PC-9 (cell line): ENCODE measurements around the gene AAR2. TPM values are rescaled to one million over a fixed set of nuclear protein-coding genes. Genes with fewer than 3 reads are reported as not detected.

Experiments
- BruUV-seq: library from RNA; stranded (reverse); fragments of 400-500 nt; replicated peaks from 2 replicates; lab custom pipeline; 2021; lab: Mats Ljungman, UMichigan
- CTCF ChIA-PET: fragments of 300-600 bp; sonication (Branson Sonifier 250); formaldehyde crosslinking; loops from one replicate; lab custom pipeline; 2022; ENCODE audit warnings: antibody characterized with exemption; lab: Charles Lee
- POLR2A ChIA-PET: fragments of 300-600 bp; sonication (Branson Sonifier 250); formaldehyde crosslinking; loops from one replicate; lab custom pipeline; 2022; ENCODE audit warnings: antibody characterized with exemption; ENCODE audit not compliant: unreplicated experiment; lab: Charles Lee
- DNase-seq, 2 experiments: peaks; one replicate each; pipeline versions ENCODE4 v3.0.0 to v3.0.0-alpha.2; 2015 to 2022; ENCODE audit warnings: mixed read lengths in 1 of 2
- H2AFZ ChIP-seq: fragments of 200-600 bp; sonication (generic); 2 replicates; pipeline ENCODE4 v1.8.1; 2017; ENCODE audit warnings: antibody characterized with exemption
- H3F3A ChIP-seq: fragments of 200-600 bp; sonication (generic); 2 replicates; pipeline ENCODE4 v1.8.1; 2017; ENCODE audit warnings: antibody characterized with exemption, mild to moderate bottlenecking, low read depth; ENCODE audit not compliant: insufficient read depth
- H3K27ac ChIP-seq: fragments of 200-600 bp; sonication (generic); 2 replicates; pipeline ENCODE4 v1.6.1; 2016; ENCODE audit warnings: mixed run types
- H3K27me3 ChIP-seq: fragments of 200-600 bp; sonication (generic); 2 replicates; pipeline ENCODE4 v1.6.1; 2016; ENCODE audit warnings: low read depth, mixed run types; ENCODE audit not compliant: insufficient read depth
- H3K36me3 ChIP-seq: fragments of 200-600 bp; sonication (generic); 2 replicates; pipeline ENCODE4 v1.6.1; 2016; ENCODE audit warnings: low read depth, mixed run types
- H3K4me1 ChIP-seq: fragments of 200-600 bp; sonication (generic); replicated peaks from 2 replicates; pipeline ENCODE4 v1.6.1; 2016; ENCODE audit warnings: mixed run types; ENCODE audit not compliant: insufficient read depth
- H3K4me2 ChIP-seq: fragments of 200-600 bp; sonication (generic); 2 replicates; pipeline ENCODE4 v1.6.1; 2017; ENCODE audit warnings: mixed run types
- H3K4me3 ChIP-seq: fragments of 200-600 bp; sonication (generic); 2 replicates; pipeline ENCODE4 v1.6.1; 2016; ENCODE audit warnings: mixed run types
- H3K79me2 ChIP-seq: fragments of 200-600 bp; sonication (generic); 2 replicates; pipeline ENCODE4 v1.6.1; 2017; ENCODE audit warnings: low read depth, mixed run types
- H3K9me2 ChIP-seq: fragments of 200-600 bp; sonication (generic); 2 replicates; pipeline ENCODE4 v1.8.1; 2017; ENCODE audit warnings: mild to moderate bottlenecking; ENCODE audit not compliant: insufficient read depth
- H3K9me3 ChIP-seq: fragments of 200-600 bp; sonication (generic); 2 replicates; pipeline ENCODE4 v1.8.1; 2016; ENCODE audit warnings: low read depth; ENCODE audit not compliant: insufficient read depth
- H4K20me1 ChIP-seq: fragments of 200-600 bp; sonication (generic); 2 replicates; pipeline ENCODE4 v1.8.1; 2017; ENCODE audit not compliant: insufficient read depth
- EZH2 ChIP-seq: fragments of 200-600 bp; sonication (generic); IDR thresholded peaks from 2 replicates; pipeline ENCODE4 v1.8.0; 2017; ENCODE audit warnings: antibody characterized with exemption, low read depth
- intact Hi-C: fragments of 100-400 bp; cut with micrococcal nuclease; formaldehyde crosslinking; loops from one replicate; pipeline ENCODE4 v1.10.0; 2022; ENCODE audit not compliant: unreplicated experiment
- total RNA-seq: library from RNA; stranded (reverse); gene quantifications from 2 replicates; pipeline ENCODE4 v1.2.3, GENCODE V29; 2021
- TF ChIP-seq, protein P1 (sequence below): fragments of 200-600 bp; sonication (generic); conservative IDR thresholded peaks from 2 replicates; pipeline ENCODE4 v1.6.1; 2017; ENCODE audit warnings: mixed run types, antibody characterized with exemption, mild to moderate bottlenecking, moderate library complexity

AAR2 gene
- total RNA-seq, 1 experiment from 2014 or later = 25.7 TPM

DNA sequence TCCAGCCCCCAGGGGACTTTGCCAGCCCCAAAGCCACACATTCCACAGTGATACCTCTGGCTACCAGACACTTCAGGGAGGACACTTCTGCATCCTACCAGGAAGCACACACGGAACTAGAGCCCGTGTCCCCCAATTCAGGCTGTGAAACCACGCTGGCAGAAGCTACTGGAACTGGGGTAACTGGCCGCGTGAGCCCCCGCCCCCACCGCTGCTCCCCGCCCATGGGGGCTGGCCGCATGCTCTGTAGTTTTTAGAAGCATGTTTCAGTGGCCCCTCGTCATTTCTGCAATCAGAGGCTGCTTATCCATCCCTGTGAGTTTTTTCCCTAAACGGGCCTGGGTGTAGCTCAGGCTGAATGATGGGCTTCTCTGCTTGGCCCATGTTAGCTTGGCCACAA is 28.7 kb upstream of the AAR2 start:
- Histone ChIP-seq H3K4me1 (no peaks in the 10 kb centered on the region), H3K9me2 (no peaks in the 10 kb centered on the region), H3K4me2 (no peak overlapping the region), H3K27ac (no peak overlapping the region), H2AFZ (no peak overlapping the region), H3K4me3 (no peak overlapping the region), H4K20me1 (no peaks in the 10 kb centered on the region), H3K36me3 (no peaks in the 10 kb centered on the region), H3K9me3 (no peaks in the 10 kb centered on the region), H3F3A (no peaks in the 10 kb centered on the region; the same call in 1 of the 2 replicates), H3K27me3 (no peaks in the 10 kb centered on the region), H3K79me2 (no peaks in the 10 kb centered on the region)
- TF ChIP-seq, protein P1, sequence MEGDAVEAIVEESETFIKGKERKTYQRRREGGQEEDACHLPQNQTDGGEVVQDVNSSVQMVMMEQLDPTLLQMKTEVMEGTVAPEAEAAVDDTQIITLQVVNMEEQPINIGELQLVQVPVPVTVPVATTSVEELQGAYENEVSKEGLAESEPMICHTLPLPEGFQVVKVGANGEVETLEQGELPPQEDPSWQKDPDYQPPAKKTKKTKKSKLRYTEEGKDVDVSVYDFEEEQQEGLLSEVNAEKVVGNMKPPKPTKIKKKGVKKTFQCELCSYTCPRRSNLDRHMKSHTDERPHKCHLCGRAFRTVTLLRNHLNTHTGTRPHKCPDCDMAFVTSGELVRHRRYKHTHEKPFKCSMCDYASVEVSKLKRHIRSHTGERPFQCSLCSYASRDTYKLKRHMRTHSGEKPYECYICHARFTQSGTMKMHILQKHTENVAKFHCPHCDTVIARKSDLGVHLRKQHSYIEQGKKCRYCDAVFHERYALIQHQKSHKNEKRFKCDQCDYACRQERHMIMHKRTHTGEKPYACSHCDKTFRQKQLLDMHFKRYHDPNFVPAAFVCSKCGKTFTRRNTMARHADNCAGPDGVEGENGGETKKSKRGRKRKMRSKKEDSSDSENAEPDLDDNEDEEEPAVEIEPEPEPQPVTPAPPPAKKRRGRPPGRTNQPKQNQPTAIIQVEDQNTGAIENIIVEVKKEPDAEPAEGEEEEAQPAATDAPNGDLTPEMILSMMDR = no peak
- no peak for TF ChIP-seq EZH2
- BruUV-seq = no TSS peak
- DNase-seq = no peak
- CTCF ChIA-PET = no interaction called here
- intact Hi-C loops = no loop called here
- POLR2A ChIA-PET = no interaction called here

DNA sequence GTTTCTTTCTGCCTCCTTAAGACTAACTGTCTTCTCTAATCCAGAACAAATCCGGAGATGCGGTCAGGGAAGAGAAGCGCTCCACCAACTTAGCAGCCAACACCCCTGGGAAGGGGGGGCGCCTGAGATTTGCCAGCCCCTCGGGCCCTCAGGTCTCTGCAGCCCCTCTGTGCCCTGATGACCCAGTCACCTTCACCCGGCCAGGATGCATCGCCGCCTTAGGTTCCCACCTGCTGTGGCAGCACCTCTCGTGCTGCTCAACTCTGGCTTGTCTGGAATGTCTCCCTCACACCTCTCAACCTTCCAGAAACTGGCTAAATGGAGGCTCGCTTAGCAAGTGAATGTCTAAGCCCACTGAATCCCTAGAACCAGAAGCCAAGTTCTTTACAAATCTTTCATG is 28.0 kb upstream of the AAR2 start:
- POLR2A ChIA-PET = no interaction called here

DNA sequence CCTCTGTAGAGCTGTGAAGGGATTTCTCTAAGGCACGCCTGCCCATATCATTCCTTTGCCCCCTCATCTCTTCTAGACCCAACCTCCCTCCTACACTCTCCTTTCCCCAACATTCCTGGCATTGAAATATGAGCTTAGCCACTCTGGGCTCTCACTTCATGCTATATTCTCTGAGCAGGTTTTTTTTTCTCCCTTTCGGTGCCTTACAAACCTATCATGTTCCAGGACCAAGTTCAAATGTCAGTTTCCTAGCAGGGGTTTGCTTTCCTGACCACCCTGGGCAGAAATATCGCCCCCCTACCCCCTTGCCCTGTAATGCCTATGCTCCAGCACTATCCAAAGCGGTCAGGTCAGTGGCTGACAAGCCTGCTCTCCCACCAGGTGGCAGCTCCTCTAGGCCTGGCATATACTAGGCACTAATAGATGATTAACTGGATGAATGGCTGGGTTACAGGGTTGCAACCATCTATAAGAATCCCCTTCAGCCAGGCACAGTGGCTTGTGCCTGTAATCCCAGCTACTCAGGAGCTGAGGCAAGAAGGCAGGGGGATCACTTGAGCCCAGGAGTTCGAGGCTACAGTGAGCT is 25.7 kb upstream of the AAR2 start:
- ChIA-PET POLR2A (no interaction called here), CTCF (no interaction called here)
- Histone ChIP-seq H3F3A (no peaks in the 10 kb centered on the region; the same call in 1 of the 2 replicates), H3K4me1 (no peaks in the 10 kb centered on the region), H3K27ac (no peak overlapping the region), H3K79me2 (no peaks in the 10 kb centered on the region), H3K36me3 (no peaks in the 10 kb centered on the region), H3K27me3 (no peaks in the 10 kb centered on the region), H3K4me2 (no peak overlapping the region), H3K4me3 (no peak overlapping the region), H4K20me1 (no peaks in the 10 kb centered on the region), H3K9me3 (no peaks in the 10 kb centered on the region), H3K9me2 (no peaks in the 10 kb centered on the region), H2AFZ (no peak overlapping the region)
- TF ChIP-seq EZH2 = no peak
- TF ChIP-seq, protein P1 = no peak
- intact Hi-C loops = loop anchor here (10.0 kb wide), 1 partner anchor 704 kb away; no protein-coding TSS in a partner anchor
- no TSS peak for BruUV-seq
- no peak for DNase-seq

More for the DNA sequence above, 28.0 kb upstream of the AAR2 start:
- Histone ChIP-seq H3K36me3 (no peaks in the 10 kb centered on the region), H3K27me3 (no peaks in the 10 kb centered on the region), H3K27ac (no peak overlapping the region), H4K20me1 (no peaks in the 10 kb centered on the region), H3K79me2 (no peaks in the 10 kb centered on the region), H3K4me1 (no peaks in the 10 kb centered on the region), H3K9me3 (no peaks in the 10 kb centered on the region), H2AFZ (no peak overlapping the region), H3K9me2 (no peaks in the 10 kb centered on the region), H3K4me3 (no peak overlapping the region), H3K4me2 (no peak overlapping the region), H3F3A (no peaks in the 10 kb centered on the region; the same call in 1 of the 2 replicates)
- DNase-seq = no peak
- no TSS peak for BruUV-seq
- intact Hi-C loops = no loop called here
- TF ChIP-seq, protein P1 = no peak
- CTCF ChIA-PET = no interaction called here
